ENCODE measurements around the gene ACTG2.

- TF ChIP-seq CTCF (IDR thresholded peaks at IDR 0.05 in 4 of 5, conservative IDR thresholded peaks at IDR 0.05 in 1 of 5) (no peak), POLR2A (IDR thresholded peaks at IDR 0.05) (no peak)
Measured at GRCh38 chr2:73893764-73894474, 1.1 kb downstream of the ACTG2 start.

Data from gastrocnemius medialis (tissue), 4 donors.